Stimulated activated naive CD4-positive, alpha-beta T cell (primary cell): ENCODE measurements around the gene ADM.

ENCODE experiments used
- DNase-seq, 6 experiments: peaks; one replicate each; lab custom pipeline; 2025; lab: John Stamatoyannopoulos, UW

ADM gene

GRCh38 chr11:10289765-10290380 is 15.0 kb upstream of the ADM start:
- DNase-seq: no peak

- DNase-seq: no peak
Observed at GRCh38 chr11:10291801-10292638, 12.9 kb upstream of the ADM start.

- peak; percentile 58 to 84 (median 73) for DNase-seq
Observed at GRCh38 chr11:10293423-10294289, 11.2 kb upstream of the ADM start, which contains the start of gene SBF2. TSS of gene SBF2 (minus strand) at chr11:10294219. CDS start at chr11:10294069, 150 bp downstream.

- no peak for DNase-seq
Observed at GRCh38 chr11:10294290-10294953, 10.5 kb upstream of the ADM start.

GRCh38 chr11:10295064-10295901 is 9.6 kb upstream of the ADM start:
- DNase-seq: peak in 2 of 6 experiments; percentile 13 to 21

DNA sequence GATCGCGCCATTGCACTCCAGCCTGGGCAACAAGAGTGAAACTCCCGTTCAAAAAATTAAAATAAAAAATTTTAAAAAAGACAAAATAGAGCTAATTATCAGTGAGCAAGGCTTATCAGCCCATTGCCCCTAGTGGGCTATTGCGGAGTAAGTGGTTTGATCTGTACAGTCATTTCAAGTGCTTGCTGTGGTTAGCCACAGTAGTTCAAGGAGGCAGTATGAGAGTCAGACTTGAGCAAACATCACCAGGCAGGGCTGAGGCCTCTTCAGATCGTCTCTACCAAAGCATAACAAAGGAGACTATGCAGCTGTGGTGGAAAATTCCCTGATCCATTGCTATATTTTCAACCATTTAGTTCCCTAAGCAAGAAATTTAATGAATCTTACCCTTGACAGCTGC is 6.5 kb upstream of the ADM start:
- DNase-seq: peak in 3 of 6 experiments; percentile 33 to 37 (median 36)

DNA sequence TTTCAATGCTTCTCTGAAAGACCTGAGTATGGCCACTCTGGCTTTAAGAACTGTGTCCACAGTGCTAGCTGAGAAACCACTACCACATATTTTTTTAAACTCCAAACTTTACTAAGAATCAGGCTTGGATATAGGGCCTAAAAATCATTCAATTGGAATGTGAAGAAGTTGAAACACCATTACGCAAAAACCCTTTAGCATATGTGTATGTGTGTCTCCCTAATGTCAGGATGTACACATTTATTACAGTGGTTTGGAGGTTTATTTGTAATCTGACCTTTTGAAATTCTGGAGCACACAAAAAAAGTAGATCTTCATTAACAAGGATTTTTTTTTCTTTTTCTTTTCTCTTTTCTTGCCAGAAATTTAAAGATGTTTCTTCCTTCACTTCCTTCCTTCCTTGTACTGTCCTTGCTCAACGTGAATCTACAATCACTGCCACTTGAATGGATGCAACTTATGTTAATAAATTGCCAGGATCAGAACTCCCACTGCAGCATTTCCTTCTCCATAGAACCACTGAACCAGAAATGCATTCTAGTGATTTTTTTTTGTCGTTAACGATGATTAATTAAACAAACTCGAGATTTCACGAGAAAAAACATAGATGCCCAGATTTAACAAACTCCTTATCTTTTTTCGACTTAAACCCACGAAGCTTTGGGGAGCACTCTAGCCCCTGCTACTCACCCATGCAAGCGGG is 3.1 kb upstream of the ADM start:
- DNase-seq: no peak

GRCh38 chr11:10302359-10302743 is 2.5 kb upstream of the ADM start:
- DNase-seq: no peak

- peak; percentile 54 to 74 (median 64) for DNase-seq
Observed at GRCh38 chr11:10302744-10303557, 1.9 kb upstream of the ADM start.

DNA sequence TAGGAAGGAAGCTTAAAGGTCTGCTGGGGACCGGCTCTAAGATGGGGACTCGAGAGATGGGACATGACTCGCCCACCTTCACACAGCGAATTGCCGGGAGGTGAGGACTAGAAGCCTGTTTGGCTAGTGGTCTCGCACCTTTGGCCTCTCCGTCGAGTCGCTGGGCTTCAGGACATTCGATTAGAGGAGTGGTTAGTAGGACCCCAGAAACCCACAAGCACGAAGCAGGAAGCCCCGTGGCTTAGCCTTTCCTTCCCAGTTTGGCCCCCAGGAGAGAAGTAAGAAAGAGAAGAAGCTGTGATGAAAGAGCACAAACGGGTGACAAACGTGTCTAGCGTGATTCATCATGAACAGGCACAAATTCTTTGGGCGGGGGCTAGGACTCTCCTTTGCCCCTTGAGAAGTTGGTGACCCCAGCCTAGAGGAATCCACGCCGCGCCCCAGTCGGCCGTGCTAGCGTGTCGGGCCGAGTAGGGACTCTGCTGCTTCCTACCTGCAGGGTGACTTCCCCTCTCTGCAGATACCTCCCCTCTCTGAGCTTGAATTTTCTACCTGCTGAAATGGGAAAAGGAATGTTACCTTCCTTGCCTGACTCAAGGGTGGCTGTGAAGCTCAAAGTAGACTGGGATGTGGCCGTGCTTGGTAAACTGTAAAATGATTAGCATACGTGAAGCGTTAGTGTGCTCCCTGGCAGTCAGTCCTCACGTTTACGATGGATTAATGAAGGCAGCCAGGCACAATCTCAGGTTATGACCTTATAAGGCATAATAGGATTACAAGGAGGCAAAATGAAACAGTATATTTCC is 1.1 kb upstream of the ADM start:
- DNase-seq: peak in 5 of 6 experiments; percentile 9 to 55 (median 19)

DNA sequence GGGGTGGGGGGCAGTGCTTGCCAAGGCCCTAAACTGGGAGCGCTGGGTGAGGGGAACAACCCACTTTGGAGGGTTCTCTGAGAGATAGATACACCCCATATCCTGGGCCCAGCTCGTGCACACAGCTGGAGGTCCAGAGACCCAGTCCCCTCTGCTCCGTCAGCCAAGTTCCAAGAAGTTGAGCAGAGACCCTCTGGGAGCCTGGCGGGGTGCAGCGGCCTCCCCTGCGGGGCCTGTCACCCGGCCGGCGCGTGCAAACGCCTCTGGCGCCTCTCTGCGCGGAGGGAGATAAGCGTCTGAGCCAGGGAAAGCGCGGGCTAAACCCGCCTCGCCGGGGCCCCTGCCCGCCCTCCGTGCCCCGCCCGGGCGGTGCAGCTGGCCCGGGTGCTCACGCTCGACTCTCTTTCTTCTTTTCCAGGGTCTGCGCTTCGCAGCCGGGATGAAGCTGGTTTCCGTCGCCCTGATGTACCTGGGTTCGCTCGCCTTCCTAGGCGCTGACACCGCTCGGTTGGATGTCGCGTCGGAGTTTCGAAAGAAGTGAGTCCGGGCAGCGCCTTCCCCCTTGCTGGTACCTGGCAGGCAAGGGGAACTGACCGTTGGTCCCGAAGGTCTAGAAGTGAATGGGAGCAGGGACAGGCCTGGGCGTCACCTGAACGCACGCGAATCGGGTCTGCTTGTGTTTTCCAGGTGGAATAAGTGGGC is 540 bp downstream of the ADM start:
- peak in 4 of 6 experiments; percentile 20 to 50 (median 38) for DNase-seq

GRCh38 chr11:10305964-10306918 is 1.4 kb downstream of the ADM start:
- DNase-seq: peak in 2 of 6 experiments; percentile 21 to 43

DNA sequence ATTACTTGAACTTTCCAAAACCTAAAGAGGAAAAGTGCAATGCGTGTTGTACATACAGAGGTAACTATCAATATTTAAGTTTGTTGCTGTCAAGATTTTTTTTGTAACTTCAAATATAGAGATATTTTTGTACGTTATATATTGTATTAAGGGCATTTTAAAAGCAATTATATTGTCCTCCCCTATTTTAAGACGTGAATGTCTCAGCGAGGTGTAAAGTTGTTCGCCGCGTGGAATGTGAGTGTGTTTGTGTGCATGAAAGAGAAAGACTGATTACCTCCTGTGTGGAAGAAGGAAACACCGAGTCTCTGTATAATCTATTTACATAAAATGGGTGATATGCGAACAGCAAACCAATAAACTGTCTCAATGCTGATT is 2.1 kb downstream of the ADM start:
- DNase-seq: peak in 1 of 6 experiments; percentile 70

- peak; percentile 64 to 86 (median 75) for DNase-seq
Observed at GRCh38 chr11:10307400-10308200, 2.7 kb downstream of the ADM start.

GRCh38 chr11:10308201-10308954 is 3.5 kb downstream of the ADM start:
- DNase-seq: no peak
